Measurements from ENCODE around the gene AGBL1.
"Not testable (repeated sequence)": the region's sequence is repeated elsewhere in the genome, so short reads cannot be mapped to it uniquely, and the experiment has no call there.

Gene AGBL1

DNA sequence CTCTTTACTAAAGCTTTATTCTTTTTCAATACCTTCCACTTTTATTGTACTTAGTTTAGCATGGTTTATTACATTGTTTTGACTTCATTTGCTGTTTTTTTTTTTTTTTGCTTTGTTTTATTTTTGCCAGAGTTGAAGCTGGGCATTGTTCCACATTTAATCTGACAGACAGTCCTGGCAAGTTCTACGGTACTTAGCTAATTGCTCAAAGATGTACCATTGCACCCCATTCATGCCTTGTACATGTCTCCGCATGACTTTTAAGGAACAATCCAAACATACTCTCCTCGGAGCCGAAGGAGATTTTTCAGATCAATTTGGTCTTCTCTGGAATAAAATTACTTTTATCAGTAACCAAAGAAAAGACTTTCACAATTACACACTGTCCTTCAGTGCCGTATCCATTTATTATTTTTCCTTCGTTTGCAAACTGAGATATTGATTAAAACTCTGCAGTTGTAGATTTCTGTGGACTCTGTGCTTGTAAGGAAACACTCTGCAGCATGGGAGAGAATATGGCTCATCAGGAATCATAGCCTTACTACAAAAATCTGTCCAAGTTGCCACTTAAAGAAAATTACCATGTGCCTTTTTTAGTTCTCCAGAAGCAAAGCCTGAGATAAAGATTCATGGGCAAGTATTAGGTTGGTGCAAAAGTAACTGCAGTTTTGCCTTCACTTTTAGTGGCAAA is 952.0 kb downstream of the AGBL1 start:
- in situ Hi-C loops (cut with HindIII; ENCODE audit: low sequenced_read_pairs), result no loop called here

- in situ Hi-C loops (cut with HindIII; ENCODE audit: low sequenced_read_pairs), result no loop called here
Observed at GRCh38 chr15:87032295-87032694, 952.6 kb downstream of the AGBL1 start.

DNA sequence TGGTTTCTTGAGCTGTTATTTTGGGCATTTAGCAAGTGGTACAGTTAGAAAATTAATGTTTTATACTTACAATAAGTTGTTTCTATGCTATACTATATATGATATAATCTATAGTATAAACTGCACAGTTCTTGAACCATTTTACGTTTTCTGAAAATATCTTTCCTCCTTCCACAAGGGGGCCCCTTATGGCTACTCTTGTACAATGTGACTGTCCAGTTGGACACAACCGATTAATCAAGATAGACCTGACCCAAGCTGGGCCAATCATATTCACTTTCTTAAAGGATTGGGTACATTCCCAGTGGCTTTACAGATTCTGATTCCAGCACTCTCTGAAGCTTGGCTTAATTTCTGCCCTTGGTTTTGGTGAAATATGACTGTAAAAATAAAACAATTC is 953.4 kb downstream of the AGBL1 start:
- in situ Hi-C loops (cut with HindIII; ENCODE audit: low sequenced_read_pairs), result no loop called here

GRCh38 chr15:87034886-87035285 is 955.2 kb downstream of the AGBL1 start:
- in situ Hi-C loops (cut with HindIII; ENCODE audit: low sequenced_read_pairs), result no loop called here

DNA sequence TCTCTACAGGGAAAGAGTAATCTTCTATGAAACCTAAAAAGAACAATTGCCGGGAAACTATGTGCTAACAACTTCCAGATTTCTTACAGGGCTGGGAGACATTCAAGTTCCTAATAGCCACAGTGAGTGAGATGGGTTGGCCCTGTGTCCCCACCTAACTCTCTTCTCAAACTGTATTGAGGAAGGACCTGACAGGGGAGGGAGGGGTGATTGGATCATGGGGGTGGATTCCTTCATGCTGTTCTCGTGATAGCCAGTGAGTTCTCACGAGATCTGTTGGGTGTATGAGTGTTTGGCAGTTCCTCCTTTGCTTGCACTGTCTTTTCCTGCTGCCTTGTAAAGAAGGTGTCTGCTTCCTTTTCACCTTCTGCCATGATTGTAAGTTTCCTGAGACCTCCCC is 958.7 kb downstream of the AGBL1 start:
- in situ Hi-C loops (cut with HindIII; ENCODE audit: low sequenced_read_pairs), result no loop called here

DNA sequence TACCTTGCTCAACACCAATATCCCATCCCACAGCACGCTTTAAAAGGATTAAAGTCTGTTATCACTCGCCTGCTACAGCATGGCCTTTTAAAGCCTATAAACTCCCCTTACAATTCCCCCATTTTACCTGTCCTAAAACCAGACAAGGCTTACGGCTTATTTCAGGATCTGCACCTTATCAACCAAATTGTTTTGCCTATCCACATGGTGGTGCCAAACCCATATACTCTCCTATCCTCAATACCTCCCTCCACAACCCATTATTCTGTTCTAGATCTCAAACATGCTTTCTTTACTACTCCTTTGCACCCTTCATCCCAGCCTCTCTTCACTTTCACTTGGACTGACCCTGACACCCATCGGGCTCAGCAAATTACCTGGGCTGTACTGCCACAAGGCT is 962.9 kb downstream of the AGBL1 start:
- in situ Hi-C loops (cut with HindIII; ENCODE audit: low sequenced_read_pairs), result not testable (repeated sequence)

DNA sequence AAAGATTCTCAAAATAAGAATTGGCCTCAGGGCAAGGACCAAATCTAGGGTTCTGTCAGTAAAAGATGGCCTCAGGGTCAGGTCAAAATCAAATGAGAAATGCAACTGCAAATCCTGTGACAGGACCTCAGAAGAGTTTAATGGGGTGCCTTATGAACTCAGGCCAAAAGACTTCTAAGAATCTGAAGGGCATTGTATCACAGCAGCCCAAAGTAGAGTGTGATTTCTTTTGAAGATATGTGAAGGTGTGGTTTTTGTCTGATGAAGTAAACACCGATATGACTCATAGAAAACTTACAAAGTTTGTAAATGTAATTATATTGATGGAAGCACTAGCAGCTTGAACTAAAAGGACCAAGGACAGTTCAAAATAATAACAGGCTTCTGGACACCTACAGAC is 966.1 kb downstream of the AGBL1 start:
- in situ Hi-C loops (cut with HindIII; ENCODE audit: low sequenced_read_pairs), result no loop called here

DNA sequence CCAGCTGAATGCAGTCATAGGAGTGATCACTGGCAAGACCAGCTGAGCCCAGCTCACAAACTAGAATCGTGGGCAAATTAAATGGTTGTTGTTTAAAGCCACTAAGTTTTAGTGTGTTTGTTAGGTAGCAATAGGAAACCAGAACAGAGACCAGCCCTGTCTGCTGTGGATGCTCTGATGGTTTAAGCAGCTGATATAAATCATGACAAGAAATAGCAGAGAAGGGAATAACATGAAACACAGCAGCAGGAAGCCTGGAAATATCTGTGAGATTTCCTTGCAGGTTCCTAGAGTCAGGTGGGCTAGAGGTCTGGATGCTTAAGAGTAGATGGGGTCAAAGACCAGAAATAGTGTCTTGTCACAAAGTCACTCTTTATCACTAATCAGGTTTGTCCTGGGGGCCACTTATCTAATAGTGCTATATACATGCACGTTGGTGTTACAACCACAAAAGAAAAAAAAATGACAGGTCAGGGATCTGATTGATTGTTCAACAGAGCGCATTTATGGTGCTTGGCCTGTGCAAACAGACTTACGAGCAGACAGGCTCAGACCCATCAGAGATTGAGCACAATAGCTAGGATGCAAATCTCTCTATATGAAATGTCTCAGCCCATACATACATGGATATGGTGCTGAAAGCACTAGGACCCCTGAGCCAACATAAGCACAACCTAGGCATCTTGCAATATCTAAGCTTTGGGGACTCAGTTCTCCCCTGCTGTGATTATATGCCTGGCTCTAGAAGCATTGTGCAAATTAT is 967.7 kb downstream of the AGBL1 start:
- in situ Hi-C loops (cut with HindIII; ENCODE audit: low sequenced_read_pairs), result no loop called here

Data from endothelial cell of hepatic sinusoid (primary cell).